Body of pancreas (tissue), 4 donors: ENCODE measurements around the gene OSER1.

Experiments used
- POLR2A ChIP-seq, 3 donors: fragments of 450-650 bp; IDR thresholded peaks; one replicate each; pipeline ENCODE4 v1.6.1; 2016; ENCODE audit warnings: antibody characterized with exemption in 3 of 3, mild to moderate bottlenecking in 2 of 3
- TF ChIP-seq, protein P1 (sequence below), 7 experiments: fragments of 450-650 bp in 4 of 7; fragments of 200-600 bp in 3 of 7; sonication (generic) in 3 of 7; IDR thresholded peaks; one replicate each; pipeline ENCODE4 v1.5.1; 2016 to 2019; ENCODE audit warnings: antibody characterized with exemption in 7 of 7

DNA sequence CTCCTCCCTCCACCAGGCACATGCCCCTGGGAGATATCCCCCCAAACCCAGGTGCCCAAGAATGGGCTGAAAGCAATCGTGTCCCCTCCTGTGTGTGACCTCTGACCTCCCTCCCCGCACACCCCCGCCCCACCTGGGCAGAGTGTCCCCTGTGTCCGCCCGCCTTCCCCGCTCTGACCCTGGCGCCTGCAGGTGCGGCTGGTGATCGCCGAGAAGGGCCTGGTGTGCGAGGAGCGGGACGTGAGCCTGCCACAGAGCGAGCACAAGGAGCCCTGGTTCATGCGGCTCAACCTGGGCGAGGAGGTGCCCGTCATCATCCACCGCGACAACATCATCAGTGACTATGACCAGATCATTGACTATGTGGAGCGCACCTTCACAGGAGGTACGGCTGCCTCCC, 46.4 kb upstream of the OSER1 start:
- TF ChIP-seq, protein P1, sequence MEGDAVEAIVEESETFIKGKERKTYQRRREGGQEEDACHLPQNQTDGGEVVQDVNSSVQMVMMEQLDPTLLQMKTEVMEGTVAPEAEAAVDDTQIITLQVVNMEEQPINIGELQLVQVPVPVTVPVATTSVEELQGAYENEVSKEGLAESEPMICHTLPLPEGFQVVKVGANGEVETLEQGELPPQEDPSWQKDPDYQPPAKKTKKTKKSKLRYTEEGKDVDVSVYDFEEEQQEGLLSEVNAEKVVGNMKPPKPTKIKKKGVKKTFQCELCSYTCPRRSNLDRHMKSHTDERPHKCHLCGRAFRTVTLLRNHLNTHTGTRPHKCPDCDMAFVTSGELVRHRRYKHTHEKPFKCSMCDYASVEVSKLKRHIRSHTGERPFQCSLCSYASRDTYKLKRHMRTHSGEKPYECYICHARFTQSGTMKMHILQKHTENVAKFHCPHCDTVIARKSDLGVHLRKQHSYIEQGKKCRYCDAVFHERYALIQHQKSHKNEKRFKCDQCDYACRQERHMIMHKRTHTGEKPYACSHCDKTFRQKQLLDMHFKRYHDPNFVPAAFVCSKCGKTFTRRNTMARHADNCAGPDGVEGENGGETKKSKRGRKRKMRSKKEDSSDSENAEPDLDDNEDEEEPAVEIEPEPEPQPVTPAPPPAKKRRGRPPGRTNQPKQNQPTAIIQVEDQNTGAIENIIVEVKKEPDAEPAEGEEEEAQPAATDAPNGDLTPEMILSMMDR (IDR thresholded peaks at IDR 0.05) = no peak
- no peak for TF ChIP-seq POLR2A (IDR thresholded peaks at IDR 0.05)
